CD4-positive, alpha-beta T cell treated with Interleukin-15 for 4 hours (primary cell): ENCODE measurements around the gene N4BP2.
A peak's percentile ranks its signal among the peaks of the same experiment; 100 is the strongest.

Experiments used
- DNase-seq: peaks from one replicate; pipeline ENCODE4 v3.0.0-alpha.2; 2020; ENCODE audit warnings: low spot score

Gene N4BP2

DNA sequence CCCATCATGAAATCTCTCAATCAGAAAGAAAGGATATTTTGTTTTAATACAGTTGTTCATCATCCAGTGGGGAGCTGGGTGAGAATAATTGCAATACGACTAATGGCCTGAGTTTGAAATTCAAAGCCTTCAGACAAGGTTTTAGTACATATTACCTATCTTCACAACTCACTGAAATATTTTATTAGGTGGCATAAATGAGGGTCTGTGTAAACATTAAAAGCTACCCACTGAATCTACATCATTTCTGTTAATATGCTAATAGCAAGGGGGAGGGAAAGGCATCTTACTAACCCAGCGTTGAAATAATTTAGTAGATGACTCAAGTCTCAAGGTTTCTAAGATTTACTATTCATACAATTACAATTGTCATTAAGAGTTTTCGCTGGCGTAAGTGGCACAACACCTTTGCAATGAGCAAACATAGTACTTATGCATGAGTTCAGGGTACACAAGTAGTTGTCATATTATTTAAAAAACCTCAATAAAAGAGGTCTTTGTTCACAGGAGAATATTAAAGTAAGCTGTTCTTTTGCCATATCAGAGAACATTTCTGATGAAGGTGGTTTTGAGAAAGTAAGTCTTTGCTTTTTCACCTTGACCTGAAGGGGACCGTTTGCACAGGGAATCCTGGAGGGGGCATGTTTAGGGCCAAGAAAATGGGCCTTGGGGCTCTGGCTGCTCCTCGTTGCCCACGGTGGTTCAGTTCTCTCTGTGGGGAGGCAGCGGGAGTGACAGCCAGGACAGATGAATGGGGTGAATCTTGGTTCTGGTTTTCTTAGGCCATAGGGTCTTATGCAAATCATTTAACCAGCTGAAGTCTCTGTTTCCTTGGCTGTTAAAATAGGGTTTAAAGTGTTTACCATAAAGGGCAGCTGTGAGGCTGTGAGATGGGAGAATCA lies 135.7 kb downstream of the N4BP2 start:
- no peak for DNase-seq

DNA sequence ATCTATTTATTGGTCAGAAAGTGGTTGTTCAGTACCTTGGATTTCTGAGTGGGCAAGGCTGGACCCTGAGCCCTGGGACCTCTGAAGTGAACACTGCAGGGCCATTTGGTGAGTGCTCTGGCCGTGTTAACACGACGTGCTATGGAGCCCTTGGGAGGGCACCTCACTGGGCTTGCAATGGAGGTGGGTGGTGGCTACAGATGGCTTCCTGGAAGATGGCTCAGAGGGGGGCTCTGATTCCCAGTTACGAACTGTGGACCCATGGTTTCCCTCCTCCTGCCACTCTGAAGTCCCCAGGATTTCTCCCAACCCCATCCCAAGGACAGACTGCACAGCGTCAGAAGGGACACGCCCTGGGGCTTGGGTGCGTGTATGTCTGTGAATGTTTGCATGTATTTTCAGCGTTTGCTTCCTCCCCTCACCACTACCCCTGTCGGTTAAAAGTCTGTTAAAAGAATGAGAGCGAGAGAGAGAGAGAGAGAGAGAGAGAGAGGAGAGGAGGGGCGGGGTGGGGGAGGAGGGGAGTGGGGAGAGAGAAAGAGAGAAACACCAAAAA lies 136.4 kb downstream of the N4BP2 start:
- peak; percentile 50 for DNase-seq

DNA sequence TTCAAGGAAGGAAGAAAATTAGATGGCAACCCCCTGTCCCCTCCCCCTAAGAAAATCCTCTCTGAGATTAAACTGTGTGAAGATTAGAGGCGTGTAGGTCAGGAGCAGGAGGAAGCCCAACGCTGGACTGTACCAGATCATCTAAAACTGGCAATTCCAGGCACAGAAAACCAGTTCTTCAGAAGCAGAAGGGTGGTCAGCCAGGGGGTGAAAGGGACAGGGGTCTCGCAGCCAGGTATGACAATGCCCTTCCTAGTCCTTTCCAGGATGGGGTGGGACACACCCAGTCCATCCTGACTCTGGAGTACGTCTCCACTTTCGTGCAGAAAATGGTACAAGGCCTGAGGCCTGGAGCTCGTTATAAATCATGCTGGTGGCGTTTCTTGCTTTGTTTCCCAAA lies 136.9 kb downstream of the N4BP2 start:
- DNase-seq = no peak

DNA sequence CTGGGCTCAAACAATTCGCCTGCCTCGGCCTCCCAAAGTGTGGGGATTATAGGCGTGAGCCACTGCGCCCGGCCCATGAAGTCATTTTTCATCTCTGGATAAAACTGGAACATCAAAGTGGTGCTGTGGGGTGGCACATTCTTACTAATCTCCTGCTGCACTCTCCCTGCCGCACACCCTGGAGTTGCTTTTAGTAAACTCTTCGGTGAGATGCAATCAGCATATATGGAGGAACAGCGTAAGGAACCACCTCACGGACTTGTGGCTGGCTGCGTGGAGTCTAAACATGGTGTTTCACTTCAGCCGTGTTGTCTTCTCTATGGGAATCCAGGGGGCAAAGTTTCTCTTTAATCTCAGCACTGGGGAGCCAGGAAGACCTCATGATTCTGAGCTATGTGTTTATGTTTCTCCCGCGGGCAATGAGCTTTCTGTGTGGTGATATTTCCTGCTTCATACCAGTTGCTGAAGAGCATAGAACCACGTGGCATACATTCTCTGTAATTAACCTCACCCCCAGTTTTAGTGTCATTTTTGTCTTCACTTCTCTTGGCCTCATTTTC lies 138.0 kb downstream of the N4BP2 start:
- peak; percentile 71 for DNase-seq

DNA sequence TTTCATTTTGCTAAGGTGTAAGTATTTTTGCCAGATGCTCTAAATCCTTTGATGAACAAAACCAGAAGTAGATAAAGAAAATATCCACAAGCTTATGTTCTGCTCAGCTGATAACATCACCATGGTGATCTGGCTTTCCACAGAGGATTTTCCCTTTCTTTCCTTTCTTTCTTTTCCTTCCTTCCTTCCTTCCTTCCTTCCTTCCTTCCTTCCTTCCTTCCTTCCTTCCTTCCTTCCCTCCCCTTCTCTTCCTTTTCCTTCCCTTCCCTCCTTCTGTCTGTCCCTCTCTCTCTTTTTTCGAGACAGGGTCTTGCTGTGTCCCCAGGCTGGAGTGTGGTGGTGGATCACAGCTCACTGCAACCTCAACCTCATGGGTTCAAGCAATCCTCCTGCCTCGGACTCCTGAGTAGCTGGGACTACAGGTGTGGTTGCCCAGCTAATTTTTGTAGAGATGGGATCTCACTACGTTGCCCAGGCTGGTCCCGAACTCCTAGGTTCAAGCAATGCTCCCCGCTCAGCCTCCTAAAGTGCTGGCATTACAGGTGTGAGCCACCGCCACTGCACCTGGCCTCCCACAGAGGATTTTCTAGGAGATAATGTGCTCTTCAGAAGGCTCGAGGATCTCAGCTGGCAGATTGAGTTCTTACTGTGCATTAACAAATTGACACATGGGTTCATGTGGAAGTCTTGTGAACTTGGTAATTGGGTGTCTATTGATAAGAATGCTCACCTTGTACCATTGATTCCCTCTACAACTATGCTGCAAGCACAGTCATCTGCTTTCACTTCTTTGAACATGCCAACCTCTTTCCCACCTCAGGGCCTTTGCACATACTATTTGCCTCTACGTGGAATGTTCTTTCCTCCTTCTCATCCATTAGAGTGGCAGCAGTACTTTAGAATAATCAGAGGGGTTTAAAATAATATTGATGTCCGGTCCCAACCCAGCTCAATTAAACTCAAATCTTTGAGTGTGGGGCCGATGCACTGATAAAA lies 138.8 kb downstream of the N4BP2 start:
- DNase-seq = no peak

DNA sequence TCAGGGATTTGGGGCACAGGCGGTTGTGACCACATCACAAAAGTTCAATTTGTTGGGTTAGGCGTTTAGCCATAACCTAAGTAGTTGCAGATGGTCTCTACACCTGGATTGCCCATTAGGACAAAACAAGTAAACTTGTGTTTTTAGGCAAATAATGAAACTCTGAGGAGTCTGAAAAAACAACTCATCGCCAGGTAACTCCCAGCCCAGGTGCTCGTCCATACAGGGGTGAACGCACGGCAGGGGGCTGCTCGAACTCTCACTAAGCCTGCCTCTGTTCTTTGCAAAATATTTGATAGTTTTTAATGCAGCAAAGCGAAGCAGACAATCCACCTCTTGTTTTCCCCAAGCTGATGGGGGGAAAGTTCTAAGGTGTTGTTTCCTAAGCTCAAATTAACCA lies 139.6 kb downstream of the N4BP2 start:
- DNase-seq = no peak

DNA sequence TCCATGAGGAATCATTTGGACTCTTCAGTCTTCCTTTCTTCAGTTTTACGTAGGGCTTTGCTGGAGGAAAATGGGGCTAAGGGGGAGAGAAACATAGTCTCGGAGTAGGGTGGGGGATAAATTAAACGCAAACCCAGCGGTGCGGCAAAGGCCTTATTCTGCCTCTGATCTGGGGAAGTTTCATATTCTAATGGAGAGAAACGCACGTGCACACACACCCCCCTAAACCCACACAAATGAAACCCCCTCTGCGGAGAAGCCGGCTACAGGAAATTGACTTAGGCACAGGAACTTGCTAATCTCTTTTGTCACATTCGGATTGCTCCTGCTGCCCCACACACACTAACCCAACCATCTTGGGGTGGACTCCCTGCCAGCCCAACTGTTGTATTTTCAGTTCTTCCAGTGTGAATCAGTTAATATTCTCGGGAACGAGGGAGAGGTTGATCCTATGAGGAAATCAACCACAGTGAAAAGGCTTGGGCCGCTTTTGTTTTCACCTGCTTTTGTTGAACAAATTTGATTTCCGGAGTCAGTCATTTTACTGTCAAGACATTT lies 140.2 kb downstream of the N4BP2 start, which contains the start of gene RHOH:
RHOH (plus strand) TSS at position 308 of the 558 bp plus-strand sequence. CDS start 46,356 bp downstream, outside the sequence.
- peak; percentile 76 for DNase-seq

DNA sequence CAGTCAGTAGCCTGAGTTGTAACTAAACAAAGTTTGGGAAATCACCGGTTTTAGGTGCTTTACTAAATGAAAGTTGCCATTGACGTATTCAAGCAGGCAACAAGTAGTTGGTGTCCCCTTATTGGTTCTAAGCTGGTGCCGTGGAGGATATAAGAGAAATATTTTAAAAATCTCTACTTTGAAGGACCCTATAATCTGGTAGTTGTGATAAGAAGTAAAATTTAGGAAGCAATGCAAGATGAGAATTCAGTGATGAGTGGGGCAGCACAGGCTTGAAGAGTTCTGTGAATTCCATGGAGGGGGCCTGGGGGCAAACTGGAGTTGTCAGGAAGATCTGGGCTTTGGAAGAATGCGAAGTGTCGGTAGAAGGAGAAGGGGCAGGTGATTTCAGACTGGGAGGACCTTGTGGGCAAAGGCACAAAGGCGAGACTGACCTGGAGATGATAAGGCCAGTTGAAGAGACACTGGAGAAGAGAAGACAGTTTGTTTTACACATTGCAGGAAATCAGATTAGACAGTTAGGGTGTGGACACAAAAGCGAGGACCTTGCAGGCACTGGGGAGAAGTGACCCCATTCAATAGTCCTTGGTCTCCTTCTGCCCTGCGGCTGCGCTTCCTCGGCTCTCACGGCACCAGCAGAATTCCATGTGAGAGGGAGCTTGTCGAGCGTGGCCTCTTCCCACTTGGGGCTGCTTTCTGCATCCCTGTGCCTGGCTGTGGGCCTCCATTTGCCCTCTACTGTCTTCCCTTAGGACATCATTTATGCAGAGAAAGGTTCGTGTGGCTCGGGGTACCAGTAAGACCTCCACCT lies 141.4 kb downstream of the N4BP2 start:
- DNase-seq = peak; percentile 78

DNA sequence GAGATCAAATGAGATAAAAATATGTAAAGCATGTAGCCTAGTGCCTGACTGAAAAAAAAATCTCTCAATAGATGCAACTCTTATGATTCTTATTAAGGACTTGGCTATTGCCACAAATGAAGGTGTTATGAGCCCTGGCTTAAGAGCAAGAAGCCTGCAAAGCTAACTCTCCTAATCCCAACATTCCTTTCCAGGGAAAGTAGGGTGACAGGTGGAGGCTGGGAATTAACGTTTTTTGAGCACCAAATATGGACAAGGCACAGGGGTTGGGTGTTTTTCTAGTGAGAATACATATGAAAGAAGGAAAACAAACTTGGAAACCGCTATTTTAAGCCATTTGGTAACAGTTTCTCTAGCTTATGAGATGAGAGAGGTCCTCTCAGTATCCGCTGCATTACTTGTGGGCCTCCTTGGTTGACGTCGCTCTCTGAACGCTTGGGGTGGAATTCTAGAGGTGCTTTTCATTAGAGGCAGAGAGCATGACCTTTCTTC lies 142.6 kb downstream of the N4BP2 start:
- peak; percentile 44 for DNase-seq

DNA sequence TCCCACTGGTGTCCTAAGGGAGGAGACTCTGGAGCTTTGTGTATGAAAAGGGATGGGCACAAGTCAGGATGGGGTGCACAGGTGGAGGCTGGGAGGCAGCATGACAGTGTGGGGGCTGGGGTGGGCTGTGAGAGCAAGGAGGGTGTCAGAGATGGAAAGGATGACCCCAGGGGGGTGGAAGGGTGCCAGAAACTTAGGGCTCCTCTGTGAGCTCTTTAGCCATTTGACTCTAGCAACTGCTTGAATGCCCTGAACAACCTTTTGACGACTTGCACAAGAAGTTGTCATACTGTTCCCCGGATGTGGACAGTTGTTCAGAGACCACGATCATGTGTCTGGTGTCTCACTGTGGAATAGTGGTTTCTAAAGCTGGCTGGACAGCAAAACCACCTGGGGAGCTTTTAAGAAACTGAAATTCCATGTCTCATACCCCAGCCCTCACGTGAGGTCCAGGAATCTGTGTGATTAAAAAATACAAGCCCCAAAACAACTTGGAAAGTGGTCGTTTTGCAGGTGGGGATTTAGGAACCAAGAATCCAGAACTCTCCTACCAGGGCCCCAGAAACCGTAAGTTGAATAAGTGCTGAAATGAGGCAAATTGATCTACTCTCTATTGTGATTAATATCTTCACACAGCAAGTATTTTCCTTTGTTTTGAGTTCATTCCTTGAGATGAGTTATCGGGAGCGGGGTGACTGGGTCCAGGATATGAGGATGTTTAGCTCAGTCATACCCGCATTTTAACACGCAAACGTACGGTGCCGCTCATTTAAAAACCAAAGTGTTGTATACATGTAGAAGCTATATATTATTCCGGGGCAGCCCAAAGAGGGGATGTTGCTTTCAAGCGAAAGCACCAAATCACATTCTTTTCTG lies 143.6 kb downstream of the N4BP2 start:
- DNase-seq = peak; percentile 73

DNA sequence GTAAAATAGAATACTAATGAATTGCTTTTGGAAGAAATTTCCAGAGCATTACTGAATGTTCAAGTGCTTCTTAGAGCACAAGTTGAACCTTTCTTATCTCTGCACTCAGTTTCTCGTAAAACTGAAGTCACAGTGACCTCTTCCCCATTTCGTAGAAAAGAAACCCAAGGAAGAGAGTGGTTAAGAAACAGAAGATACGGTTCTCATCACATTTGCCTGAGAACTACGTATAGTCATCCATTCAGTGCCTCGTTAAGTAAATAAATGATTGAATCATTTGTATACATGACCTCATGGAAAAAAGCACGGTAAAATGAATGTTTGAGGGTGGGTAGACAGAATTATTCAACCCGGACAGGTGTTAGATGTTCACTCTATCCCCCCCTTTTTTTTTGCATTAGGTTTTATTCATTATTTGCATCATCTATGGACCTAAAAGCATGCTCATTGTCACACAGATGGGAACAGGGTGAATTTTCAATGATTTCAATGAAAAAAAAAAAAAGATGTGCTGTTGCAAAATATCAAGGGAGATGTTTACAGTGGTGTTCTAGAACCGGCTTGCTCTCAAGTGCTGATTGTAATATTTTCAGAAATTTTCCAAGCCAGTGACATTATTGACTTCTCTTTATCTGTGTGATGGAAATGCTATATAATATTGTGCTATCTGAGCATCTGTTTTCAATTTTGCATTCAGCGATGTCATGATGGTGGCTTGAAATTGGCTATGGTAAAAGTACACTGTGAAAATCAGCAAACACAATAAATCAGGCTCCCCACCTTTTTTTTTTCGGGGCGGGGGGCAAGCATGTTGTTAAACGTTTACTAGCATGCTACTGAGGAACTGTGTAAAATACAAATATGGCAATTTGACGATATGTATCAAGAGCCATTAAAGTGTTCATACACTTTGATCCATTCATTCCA lies 144.5 kb downstream of the N4BP2 start:
- DNase-seq = peak; percentile 84

DNA sequence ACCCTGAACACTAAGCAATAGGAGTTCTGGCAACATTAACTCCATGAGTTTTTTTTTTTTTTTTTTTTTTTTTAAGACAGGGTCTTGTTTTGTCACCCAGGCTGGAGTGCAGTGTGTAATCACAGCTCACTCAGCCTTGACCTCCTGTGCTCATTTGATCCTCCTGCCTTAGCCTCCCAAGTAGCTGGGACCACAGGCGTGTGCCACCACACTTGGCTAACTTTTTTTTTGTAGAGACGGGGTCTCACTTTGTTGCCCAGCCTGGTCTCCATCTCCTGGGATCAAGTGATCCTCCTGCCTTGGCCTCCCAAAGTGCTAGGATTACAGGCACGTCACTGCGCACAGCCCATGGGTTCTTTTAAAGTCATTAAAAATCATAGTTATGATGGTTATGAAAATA lies 145.2 kb downstream of the N4BP2 start:
- DNase-seq = no peak

DNA sequence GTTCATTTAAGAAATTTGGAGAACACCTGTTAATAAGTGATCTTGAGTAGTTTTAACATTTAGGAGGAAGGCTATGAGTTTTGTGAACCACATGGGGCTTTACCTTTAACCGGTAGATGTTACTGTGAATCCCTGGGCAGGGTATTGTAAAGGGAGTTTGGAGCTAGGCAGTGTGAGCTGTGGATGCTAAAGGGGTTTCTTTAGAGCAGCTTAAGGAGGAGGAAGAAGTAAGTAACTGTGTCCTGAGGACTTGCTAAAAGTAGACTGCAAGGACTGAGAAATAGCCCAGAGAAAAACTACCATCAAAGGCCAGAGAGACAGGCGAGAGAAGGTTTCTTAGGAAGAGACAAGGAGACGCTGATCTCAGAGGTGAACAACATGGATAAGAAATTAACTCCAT lies 145.8 kb downstream of the N4BP2 start:
- no peak for DNase-seq

DNA sequence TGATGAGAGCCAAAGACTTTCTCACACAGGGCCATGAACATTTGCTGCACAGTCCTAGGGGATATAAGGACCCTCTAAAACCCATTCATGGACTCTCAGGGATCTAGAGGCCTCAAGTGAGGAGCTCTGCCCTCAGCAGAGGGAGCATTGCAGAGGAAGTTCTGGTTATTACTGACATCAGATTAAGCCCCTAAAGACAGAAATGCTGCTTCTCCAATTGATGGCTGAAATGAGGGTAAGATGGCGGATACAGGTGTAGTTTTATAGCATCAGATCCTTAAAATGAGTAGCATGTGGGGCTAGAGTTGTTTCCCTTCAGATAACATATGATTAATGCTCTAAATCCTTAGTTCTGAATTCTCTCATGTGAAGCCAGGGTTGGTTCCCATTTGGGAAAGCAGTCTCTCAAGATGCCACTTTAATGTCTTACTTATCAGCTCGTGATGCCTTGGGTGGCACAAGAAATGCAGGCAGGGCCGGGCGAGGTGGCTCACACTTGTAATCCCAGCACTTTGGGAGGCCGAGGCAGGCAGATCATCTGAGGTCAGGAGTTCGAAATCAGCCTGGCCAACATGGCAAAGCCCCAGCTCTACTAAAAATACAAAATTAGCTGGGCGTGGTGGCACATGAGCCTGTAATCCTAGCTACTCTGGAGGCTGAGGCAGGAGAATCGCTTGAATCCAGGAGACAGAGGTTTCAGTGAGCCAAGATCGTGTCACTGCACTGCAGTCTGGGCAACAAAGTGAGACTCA lies 148.0 kb downstream of the N4BP2 start:
- DNase-seq = no peak

DNA sequence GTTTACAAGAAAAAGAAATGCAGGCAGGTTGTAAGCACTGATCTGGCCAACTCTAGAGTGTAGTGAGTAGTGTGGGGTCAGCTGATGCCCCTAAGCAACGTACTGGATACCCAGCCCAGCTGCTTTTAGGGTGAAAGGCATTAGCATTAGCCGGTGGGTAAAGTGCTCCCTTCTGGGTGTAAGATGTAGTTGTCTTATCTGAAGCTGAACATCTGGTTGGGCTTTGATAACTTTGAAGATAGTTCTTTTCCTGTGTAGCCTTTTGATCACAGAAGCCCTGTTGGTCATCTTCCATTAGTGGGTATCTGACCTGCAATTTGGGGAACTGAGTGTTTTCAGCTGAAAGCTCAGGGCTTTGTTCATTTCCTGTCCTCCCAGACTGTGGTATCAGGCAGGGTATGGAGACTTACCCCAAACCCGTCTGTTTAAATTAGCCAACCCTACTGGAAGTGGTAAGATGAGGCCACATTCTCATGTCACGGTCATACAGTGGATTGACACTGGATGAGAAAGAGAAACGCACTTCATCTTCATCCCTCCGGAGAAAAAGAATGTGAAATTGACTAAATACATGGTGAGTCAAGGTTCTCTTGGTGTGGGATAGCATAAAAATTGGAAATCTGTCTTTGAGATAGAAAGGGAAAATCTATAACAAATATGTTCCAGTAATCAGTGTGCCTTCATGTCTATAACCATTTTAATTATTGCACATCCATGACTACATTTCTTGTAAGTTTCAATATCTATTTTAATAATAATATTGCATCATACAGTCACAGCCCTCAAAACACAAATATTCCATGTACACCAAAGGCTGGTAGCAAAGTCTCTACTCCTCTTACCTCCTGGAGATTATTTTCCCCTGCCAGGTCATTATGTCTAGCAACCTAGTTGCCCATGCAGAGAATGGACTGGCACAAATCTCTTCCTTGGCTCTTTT lies 148.9 kb downstream of the N4BP2 start:
- peak; percentile 57 for DNase-seq

DNA sequence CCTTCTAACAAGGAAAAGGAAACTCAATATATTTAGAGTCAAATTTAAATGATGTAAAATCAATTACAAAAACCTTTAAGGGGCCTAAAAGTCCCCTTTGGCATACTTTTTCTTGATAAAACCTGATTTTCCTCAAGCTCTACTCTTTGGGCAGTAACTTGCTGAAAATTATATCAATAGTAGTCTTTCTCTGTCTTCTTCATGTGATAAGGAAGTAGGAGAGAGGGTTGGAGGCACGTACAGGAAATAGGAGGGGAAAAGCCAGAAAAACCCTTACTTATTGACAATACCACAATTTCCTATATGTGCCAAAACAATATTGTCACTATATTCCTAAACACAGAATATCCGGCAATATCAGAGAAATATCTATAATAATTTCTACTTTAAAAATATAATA lies 149.8 kb downstream of the N4BP2 start:
- no peak for DNase-seq
